Activated naive CD8-positive, alpha-beta T cell treated with anti-CD3 and anti-CD28 coated beads, Interleukin-2, amount 50 U/mL, for 24 hours (primary cell): ENCODE results near the gene WNT11.

Experiments used
- ATAC-seq: fragments of 150-1000 bp; cut with Tn5 transposase; one replicate; pipeline ENCODE4 v1.10.0; 2021
- DNase-seq: peaks from one replicate; pipeline ENCODE4 v3.0.0; 2021
- H3K27ac Mint-ChIP-seq: one replicate; pipeline ENCODE4 v1.8.0; 2021; ENCODE audit warnings: mild to moderate bottlenecking, mixed read lengths
- H3K27me3 Mint-ChIP-seq: one replicate; pipeline ENCODE4 v1.8.0; 2021; ENCODE audit warnings: mixed read lengths
- H3K36me3 Mint-ChIP-seq: one replicate; pipeline ENCODE4 v1.8.0; 2021; ENCODE audit warnings: low read depth, mixed read lengths
- H3K4me1 Mint-ChIP-seq: one replicate; pipeline ENCODE4 v1.8.0; 2021; ENCODE audit warnings: mixed read lengths
- H3K4me3 Mint-ChIP-seq: one replicate; pipeline ENCODE4 v1.8.0; 2021; ENCODE audit warnings: mild to moderate bottlenecking, moderate library complexity, mixed read lengths
- H3K9me3 Mint-ChIP-seq: one replicate; pipeline ENCODE4 v1.8.0; 2021; ENCODE audit warnings: mixed read lengths

WNT11 gene

GRCh38 chr11:76190376-76190775 lies 15.9 kb downstream of the WNT11 start:
- no peaks in the 10 kb centered on the region for H3K36me3 Mint-ChIP-seq
- H3K27me3 Mint-ChIP-seq: no peaks in the 10 kb centered on the region
- DNase-seq: no peak
- no peak overlapping the region for H3K27ac Mint-ChIP-seq
- no peak overlapping the region for H3K4me3 Mint-ChIP-seq
- no peak for ATAC-seq
- H3K4me1 Mint-ChIP-seq: no peaks in the 10 kb centered on the region
- H3K9me3 Mint-ChIP-seq: no peaks in the 10 kb centered on the region

DNA sequence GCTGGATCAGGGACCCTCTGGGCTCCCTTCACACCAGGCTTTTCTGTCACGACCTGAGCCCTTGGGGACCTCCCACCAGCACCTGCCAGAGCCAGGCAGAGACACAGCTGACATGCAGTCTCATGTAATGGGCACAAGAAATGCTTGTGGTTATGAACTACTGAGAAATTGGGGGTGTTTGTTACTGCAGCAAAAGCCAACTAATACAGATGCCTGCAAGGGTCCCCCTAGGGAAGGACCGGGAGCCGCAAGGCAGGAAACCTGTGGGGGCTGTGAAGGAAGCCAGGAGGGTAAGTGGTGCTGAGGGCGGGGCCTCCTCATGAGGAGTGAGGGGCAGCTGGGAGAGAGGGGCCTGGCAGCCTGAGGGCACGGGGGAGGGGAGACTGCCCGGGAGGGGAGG lies 16.6 kb downstream of the WNT11 start:
- Mint-ChIP-seq H3K4me1 (no peaks in the 10 kb centered on the region), H3K9me3 (no peaks in the 10 kb centered on the region), H3K27ac (no peak overlapping the region), H3K27me3 (no peaks in the 10 kb centered on the region), H3K4me3 (no peak overlapping the region), H3K36me3 (no peaks in the 10 kb centered on the region)
- no peak for ATAC-seq
- DNase-seq: no peak

- H3K4me3 Mint-ChIP-seq: no peak overlapping the region
- ATAC-seq (no peak), DNase-seq (no peak)
- no peaks in the 10 kb centered on the region for H3K4me1 Mint-ChIP-seq
- H3K27ac Mint-ChIP-seq: no peak overlapping the region
- no peaks in the 10 kb centered on the region for H3K9me3 Mint-ChIP-seq
- no peaks in the 10 kb centered on the region for H3K36me3 Mint-ChIP-seq
- H3K27me3 Mint-ChIP-seq: peaks cover 2% of the 10 kb centered on the region
Observed at GRCh38 chr11:76188873-76189272, 17.4 kb downstream of the WNT11 start.

- H3K4me1 Mint-ChIP-seq: no peaks in the 10 kb centered on the region
Observed at GRCh38 chr11:76186776-76187279, 19.5 kb downstream of the WNT11 start.

DNA sequence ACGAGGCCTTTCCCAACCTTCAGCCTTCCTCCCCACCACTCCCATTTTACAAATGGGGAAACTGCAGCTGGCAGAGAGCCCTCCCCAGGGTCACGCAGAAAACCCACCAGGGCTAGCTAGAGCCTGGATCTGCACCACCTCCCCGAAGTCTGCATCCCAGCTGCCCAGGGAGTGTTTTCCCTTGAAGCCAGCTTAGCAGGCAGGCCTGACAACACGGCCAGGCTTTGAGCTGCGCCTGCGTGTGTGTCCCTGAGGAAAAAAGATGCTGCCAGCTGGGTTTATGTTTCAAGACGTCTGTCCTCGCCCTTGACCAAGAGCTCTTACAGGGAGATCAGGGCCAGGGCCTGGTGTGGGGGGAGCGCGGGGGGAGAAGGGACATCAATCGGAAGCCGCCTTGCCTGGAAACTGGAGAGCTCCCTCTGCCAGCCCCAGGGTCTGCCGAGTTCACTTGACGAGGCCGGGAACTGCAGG lies 20.3 kb downstream of the WNT11 start:
- Mint-ChIP-seq H3K4me3 (no peak overlapping the region), H3K27ac (no peak overlapping the region), H3K36me3 (no peaks in the 10 kb centered on the region), H3K4me1 (no peaks in the 10 kb centered on the region), H3K9me3 (no peaks in the 10 kb centered on the region), H3K27me3 (peaks cover 2% of the 10 kb centered on the region)
- DNase-seq: no peak
- no peak for ATAC-seq

More at GRCh38 chr11:76186776-76187279, 19.5 kb downstream of the WNT11 start:
- Mint-ChIP-seq H3K27ac (no peak overlapping the region), H3K4me3 (no peak overlapping the region), H3K27me3 (peaks cover 2% of the 10 kb centered on the region), H3K9me3 (no peaks in the 10 kb centered on the region), H3K36me3 (no peaks in the 10 kb centered on the region)
- ATAC-seq: no peak
- DNase-seq: no peak

DNA sequence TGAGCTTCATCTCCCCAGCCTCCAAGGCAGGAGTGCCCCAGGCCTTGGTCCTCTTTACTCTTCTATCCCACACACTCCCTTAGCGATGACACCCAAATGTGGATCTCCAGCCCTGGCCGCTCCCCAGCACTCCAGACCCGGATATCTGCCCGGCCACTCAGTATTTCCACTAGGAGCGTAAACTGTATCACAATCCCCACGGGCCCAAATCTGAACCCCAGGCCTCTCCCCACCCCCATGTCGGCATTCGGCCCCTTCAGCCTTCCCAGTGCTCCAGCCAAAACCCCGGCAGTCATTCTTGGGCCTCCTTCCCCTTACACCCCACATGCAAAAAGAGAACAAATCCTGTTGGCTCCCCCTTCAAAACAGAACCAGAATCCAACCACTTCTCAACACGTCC lies 20.8 kb downstream of the WNT11 start:
- H3K27ac Mint-ChIP-seq: no peak overlapping the region
- H3K36me3 Mint-ChIP-seq: no peaks in the 10 kb centered on the region
- no peak for ATAC-seq
- DNase-seq: no peak
- H3K4me1 Mint-ChIP-seq: no peaks in the 10 kb centered on the region
- H3K9me3 Mint-ChIP-seq: no peaks in the 10 kb centered on the region
- peaks cover 2% of the 10 kb centered on the region for H3K27me3 Mint-ChIP-seq
- no peak overlapping the region for H3K4me3 Mint-ChIP-seq

DNA sequence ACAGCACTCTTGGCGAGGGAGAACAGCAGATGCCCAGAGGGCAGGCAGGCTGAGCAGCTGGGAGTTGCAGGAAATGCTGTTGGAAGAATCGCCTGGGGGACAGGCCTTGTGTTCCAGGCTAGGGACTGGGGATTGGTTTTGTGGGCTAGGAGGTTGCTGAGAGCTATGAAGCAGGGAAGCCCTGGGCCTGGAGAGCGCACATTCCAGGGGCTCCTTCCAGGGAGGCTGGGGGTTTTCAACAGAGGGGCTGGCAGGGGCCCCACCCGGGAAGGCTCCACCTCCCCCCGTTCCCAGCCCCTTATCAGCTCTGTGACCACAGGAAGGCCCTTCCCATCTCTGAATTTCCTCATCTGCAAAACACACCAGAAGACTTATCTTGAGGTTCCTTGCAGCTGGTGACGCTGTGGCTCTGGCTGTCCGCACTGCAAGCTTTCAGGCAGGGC lies 21.7 kb downstream of the WNT11 start:
- H3K36me3 Mint-ChIP-seq: no peaks in the 10 kb centered on the region
- no peak overlapping the region for H3K27ac Mint-ChIP-seq
- peaks cover 2% of the 10 kb centered on the region for H3K27me3 Mint-ChIP-seq
- no peak overlapping the region for H3K4me3 Mint-ChIP-seq
- DNase-seq (no peak), ATAC-seq (no peak)
- H3K9me3 Mint-ChIP-seq: no peaks in the 10 kb centered on the region
- no peaks in the 10 kb centered on the region for H3K4me1 Mint-ChIP-seq

DNA sequence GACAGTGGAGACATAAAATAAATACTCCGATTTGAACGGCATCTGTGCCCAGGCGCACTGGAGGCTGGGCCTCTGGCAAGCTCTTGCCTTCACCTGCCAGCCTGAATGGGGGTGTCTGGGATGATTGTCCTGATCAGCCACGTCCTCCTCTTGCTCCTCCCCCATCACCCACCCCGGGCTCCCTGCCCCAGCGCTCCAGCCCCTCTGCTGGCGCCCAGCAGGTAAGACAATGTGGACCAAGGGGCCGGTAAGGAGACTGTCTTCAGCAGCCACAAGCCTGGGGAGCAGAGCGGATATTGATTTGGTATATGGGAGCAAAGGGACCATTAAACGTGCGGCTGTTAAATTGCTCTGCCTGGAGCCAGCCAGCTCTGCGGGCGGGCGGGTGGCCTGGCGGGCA lies 24.9 kb downstream of the WNT11 start:
- Mint-ChIP-seq H3K27ac (no peak overlapping the region), H3K27me3 (peaks cover 2% of the 10 kb centered on the region), H3K36me3 (no peaks in the 10 kb centered on the region), H3K4me3 (no peak overlapping the region), H3K4me1 (no peaks in the 10 kb centered on the region), H3K9me3 (no peaks in the 10 kb centered on the region)
- no peak for DNase-seq
- ATAC-seq: no peak

GRCh38 chr11:76179147-76179546 lies 27.2 kb downstream of the WNT11 start:
- H3K36me3 Mint-ChIP-seq: no peaks in the 10 kb centered on the region
- DNase-seq: no peak
- no peak for ATAC-seq
- peaks cover under 1% of the 10 kb centered on the region for H3K27me3 Mint-ChIP-seq
- no peaks in the 10 kb centered on the region for H3K4me1 Mint-ChIP-seq
- H3K4me3 Mint-ChIP-seq: no peak overlapping the region
- no peak overlapping the region for H3K27ac Mint-ChIP-seq
- H3K9me3 Mint-ChIP-seq: no peaks in the 10 kb centered on the region

DNA sequence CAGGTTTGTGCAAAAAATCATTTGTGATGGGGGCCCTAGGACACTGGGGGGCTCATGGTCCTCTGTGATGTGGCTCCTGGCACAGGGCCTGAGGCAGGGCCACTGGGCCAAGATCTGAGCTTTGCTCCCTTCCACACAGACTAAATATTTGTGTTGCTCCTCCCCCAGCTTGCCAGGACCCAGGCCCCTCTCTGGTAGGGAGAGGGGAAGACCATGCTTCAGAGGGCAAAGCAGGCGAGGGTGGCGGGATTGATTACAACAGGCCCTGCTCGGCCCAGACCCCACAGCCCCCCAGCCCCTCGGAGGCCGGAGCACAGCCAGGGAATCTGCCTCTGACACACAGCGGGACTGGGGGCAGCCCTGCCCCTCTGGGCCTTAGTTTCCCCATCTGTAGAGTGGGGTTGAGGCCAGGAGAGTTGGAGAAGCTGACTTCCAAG lies 29.0 kb downstream of the WNT11 start:
- Mint-ChIP-seq H3K4me3 (no peak overlapping the region), H3K9me3 (no peaks in the 10 kb centered on the region), H3K4me1 (no peaks in the 10 kb centered on the region), H3K27ac (no peak overlapping the region), H3K27me3 (no peaks in the 10 kb centered on the region), H3K36me3 (no peaks in the 10 kb centered on the region)
- DNase-seq (no peak), ATAC-seq (no peak)

DNA sequence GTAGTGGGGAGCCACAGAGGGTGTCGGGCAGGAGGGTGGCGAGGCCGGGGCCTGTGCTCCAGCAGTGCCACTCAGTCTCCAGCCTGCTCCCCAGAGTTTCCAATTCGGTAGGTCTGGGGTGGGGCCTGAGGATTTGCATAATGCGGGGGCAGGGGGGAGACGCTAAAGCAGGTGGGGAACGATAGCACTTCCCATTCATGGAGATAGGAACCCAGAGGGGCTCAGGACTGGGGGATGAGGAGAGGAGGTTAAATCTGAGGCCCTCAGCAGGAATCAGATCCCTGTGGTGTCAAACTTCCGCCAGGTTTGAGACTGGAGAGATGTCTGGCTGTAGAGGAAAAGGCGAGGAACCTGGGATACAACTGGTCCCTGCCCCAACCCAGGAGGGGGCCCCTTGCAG lies 29.8 kb downstream of the WNT11 start:
- no peaks in the 10 kb centered on the region for H3K4me1 Mint-ChIP-seq
- no peak overlapping the region for H3K4me3 Mint-ChIP-seq
- DNase-seq (no peak), ATAC-seq (no peak)
- peaks cover 2% of the 10 kb centered on the region for H3K27me3 Mint-ChIP-seq
- H3K9me3 Mint-ChIP-seq: no peaks in the 10 kb centered on the region
- no peaks in the 10 kb centered on the region for H3K36me3 Mint-ChIP-seq
- no peak overlapping the region for H3K27ac Mint-ChIP-seq

GRCh38 chr11:76175783-76176182 lies 30.5 kb downstream of the WNT11 start:
- DNase-seq: no peak
- Mint-ChIP-seq H3K4me1 (no peaks in the 10 kb centered on the region), H3K36me3 (no peaks in the 10 kb centered on the region), H3K27ac (no peak overlapping the region), H3K9me3 (no peaks in the 10 kb centered on the region), H3K27me3 (peaks cover 2% of the 10 kb centered on the region), H3K4me3 (no peak overlapping the region)
- no peak for ATAC-seq

- ATAC-seq: no peak
- H3K27ac Mint-ChIP-seq: no peak overlapping the region
- DNase-seq: no peak
- H3K4me3 Mint-ChIP-seq: no peak overlapping the region
- no peaks in the 10 kb centered on the region for H3K9me3 Mint-ChIP-seq
- H3K36me3 Mint-ChIP-seq: no peaks in the 10 kb centered on the region
- peaks cover 2% of the 10 kb centered on the region for H3K27me3 Mint-ChIP-seq
- H3K4me1 Mint-ChIP-seq: no peaks in the 10 kb centered on the region
Observed at GRCh38 chr11:76174330-76174729, 32.0 kb downstream of the WNT11 start.

- Mint-ChIP-seq H3K27me3 (peaks cover 2% of the 10 kb centered on the region), H3K36me3 (no peaks in the 10 kb centered on the region), H3K4me1 (no peaks in the 10 kb centered on the region), H3K9me3 (no peaks in the 10 kb centered on the region), H3K4me3 (no peak overlapping the region), H3K27ac (no peak overlapping the region)
- DNase-seq (no peak), ATAC-seq (no peak)
Observed at GRCh38 chr11:76173663-76174062, 32.6 kb downstream of the WNT11 start.

DNA sequence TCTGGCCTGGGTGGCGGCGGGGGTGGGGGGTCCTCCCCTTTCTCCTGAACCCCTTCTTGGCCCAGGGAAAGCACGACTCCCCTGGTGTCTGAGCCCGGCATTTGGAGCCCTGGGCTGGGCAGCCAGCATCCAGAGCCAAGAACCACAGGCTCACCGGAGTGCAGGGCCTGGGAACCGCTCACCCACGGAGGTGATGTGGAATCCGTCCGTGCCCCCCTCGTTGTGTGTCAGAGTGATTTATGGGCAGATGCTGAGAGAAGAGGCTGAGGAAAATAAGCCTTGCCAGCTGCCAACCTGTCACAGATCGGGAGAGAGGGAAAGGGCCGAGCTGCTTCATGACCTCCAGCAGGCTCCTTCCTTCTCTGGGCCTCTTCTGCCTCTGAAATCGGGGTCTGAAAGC lies 33.7 kb downstream of the WNT11 start:
- H3K27ac Mint-ChIP-seq: no peak overlapping the region
- DNase-seq (no peak), ATAC-seq (no peak)
- H3K9me3 Mint-ChIP-seq: no peaks in the 10 kb centered on the region
- peaks cover 2% of the 10 kb centered on the region for H3K27me3 Mint-ChIP-seq
- no peaks in the 10 kb centered on the region for H3K36me3 Mint-ChIP-seq
- H3K4me3 Mint-ChIP-seq: no peak overlapping the region
- H3K4me1 Mint-ChIP-seq: no peaks in the 10 kb centered on the region

- ATAC-seq (no peak), DNase-seq (no peak)
- no peaks in the 10 kb centered on the region for H3K9me3 Mint-ChIP-seq
- no peaks in the 10 kb centered on the region for H3K4me1 Mint-ChIP-seq
- no peak overlapping the region for H3K27ac Mint-ChIP-seq
- H3K27me3 Mint-ChIP-seq: peaks cover 2% of the 10 kb centered on the region
- no peak overlapping the region for H3K4me3 Mint-ChIP-seq
- no peaks in the 10 kb centered on the region for H3K36me3 Mint-ChIP-seq
Observed at GRCh38 chr11:76170468-76170867, 35.8 kb downstream of the WNT11 start.
